Transverse colon (tissue), 4 donors: Measurements from ENCODE around the gene CELF4. TPM values are rescaled to one million over a fixed set of nuclear protein-coding genes. Genes with fewer than 3 reads are reported as not detected.

Source experiments
- DNase-seq: peaks from one replicate; pipeline ENCODE4 v3.0.0-alpha.2; 2019
- H3K27ac ChIP-seq, 4 donors: fragments of 200-600 bp; sonication (generic); 2 replicates each; pipeline ENCODE4 v1.5.1; 2016 to 2018; ENCODE audit warnings: inconsistent platforms in 4 of 4
- H3K27me3 ChIP-seq: fragments of 200-600 bp; sonication (generic); 2 replicates; pipeline ENCODE4 v1.5.1; 2017; ENCODE audit warnings: inconsistent platforms
- H3K36me3 ChIP-seq, 4 donors: fragments of 200-600 bp; sonication (generic); 2 replicates each; pipeline ENCODE4 v1.5.1; 2017 to 2019; ENCODE audit warnings: inconsistent platforms in 4 of 4
- H3K4me1 ChIP-seq, 4 donors: fragments of 200-600 bp; sonication (generic); 2 replicates each; pipeline ENCODE4 v1.5.1; 2017 to 2020; ENCODE audit warnings: inconsistent platforms in 4 of 4
- H3K4me3 ChIP-seq, 4 donors: fragments of 200-600 bp; sonication (generic); 1 replicate in 1 of 4; 2 replicates in 3 of 4; pipeline versions ENCODE4 v1.5.1 to v1.6.1; 2017 to 2019; ENCODE audit warnings: inconsistent platforms in 4 of 4
- H3K9me3 ChIP-seq, 2 donors: fragments of 200-600 bp; sonication (generic); 2 replicates each; pipeline ENCODE4 v1.5.1; 2017 to 2019; ENCODE audit warnings: inconsistent platforms in 2 of 2
- CTCF ChIP-seq, 5 experiments: fragments of 200-600 bp in 3 of 5; fragments of 450-650 bp in 2 of 5; sonication (generic) in 3 of 5; IDR thresholded peaks; 1 replicate in 2 of 5; 2 replicates in 3 of 5; pipeline ENCODE4 v1.5.1; 2016 to 2017; ENCODE audit warnings: antibody characterized with exemption in 5 of 5, inconsistent platforms in 3 of 5, mild to moderate bottlenecking in 2 of 5, moderate library complexity in 1 of 5
- EP300 ChIP-seq: sonication (generic); formaldehyde crosslinking; IDR thresholded peaks from one replicate; pipeline ENCODE4 v1.6.1; 2017; ENCODE audit warnings: antibody characterized with exemption, low read depth
- POLR2A ChIP-seq: fragments of 450-650 bp; IDR thresholded peaks from one replicate; pipeline ENCODE4 v1.6.1; 2016; ENCODE audit warnings: antibody characterized with exemption, mild to moderate bottlenecking, moderate library complexity
- POLR2AphosphoS5 ChIP-seq, 3 donors: sonication (generic); formaldehyde crosslinking; IDR thresholded peaks; one replicate each; pipeline ENCODE4 v1.6.1; 2016; ENCODE audit warnings: antibody characterized with exemption in 3 of 3
- WGBS, 2 donors: methylation state at CpG; one replicate each; pipeline ENCODE4 v1.1.5; 2018; ENCODE audit warnings: low coverage in 1 of 2; 5-methylcytosine and 5-hydroxymethylcytosine counted together
- in situ Hi-C, 4 donors: fragments of 200-750 bp; cut with MboI; loops; one replicate each; pipeline versions ENCODE4 v1.15.0 to v1.15.1; 2017; ENCODE audit warnings: low sequenced_read_pairs in 3 of 4, low pct_ligation_motif_present in 1 of 4, low pct_unique_long_range_greater_than_20kb in 1 of 4
- intact Hi-C: fragments of 100-400 bp; cut with DNase I; formaldehyde crosslinking; loops from one replicate; pipeline ENCODE4 v1.15.1; 2023; ENCODE audit warnings: low total_unique reads
- total RNA-seq, 4 donors: library from RNA; depleted of rRNA; stranded (reverse); fragments of >200 nt; gene quantifications; one replicate each; pipeline ENCODE4 v1.1.0, GENCODE V29; 2016

The CELF4 gene
- total RNA-seq, 4 donors from 2014 or later: 0.14 to 0.75 TPM; not detected in 2

- in situ Hi-C loops (no loop called here), intact Hi-C loops (no loop called here)
- no peaks in the 10 kb centered on the region for H3K4me1 ChIP-seq
- no peak for TF ChIP-seq POLR2AphosphoS5 (IDR thresholded peaks at IDR 0.05)
- H3K36me3 ChIP-seq: no peaks in the 10 kb centered on the region
- no peak overlapping the region for H3K4me3 ChIP-seq
- 81% methylated on average over 7 of the region's 7 CpGs; no CpG with 5 or more reads in 1 of the 2 donors for WGBS, 2 donors
- no peaks in the 10 kb centered on the region for H3K27me3 ChIP-seq
- no peaks in the 10 kb centered on the region for H3K9me3 ChIP-seq
- H3K27ac ChIP-seq: no peak overlapping the region
- no peak for DNase-seq
These were observed 146.3 kb downstream of the CELF4 start for GRCh38 chr18:37419315-37419714.

- 79 to 91% methylated on average over 1 of the region's 1 CpG for WGBS, 2 donors
- intact Hi-C loops: no loop called here
- Histone ChIP-seq H3K27ac (no peak overlapping the region), H3K4me1 (no peaks in the 10 kb centered on the region), H3K4me3 (no peak overlapping the region), H3K9me3 (no peaks in the 10 kb centered on the region), H3K36me3 (no peaks in the 10 kb centered on the region), H3K27me3 (no peaks in the 10 kb centered on the region)
- no peak for DNase-seq
- TF ChIP-seq POLR2AphosphoS5 (IDR thresholded peaks at IDR 0.05) (no peak), EP300 (no peak)
- in situ Hi-C loops: no loop called here
These were observed 150.8 kb downstream of the CELF4 start for GRCh38 chr18:37414816-37415215.

GRCh38 chr18:37412829-37413228 is 152.8 kb downstream of the CELF4 start:
- WGBS, 2 donors: 87 to 90% methylated on average over 2 to 8 of the region's 8 CpGs
- in situ Hi-C loops: no loop called here
- TF ChIP-seq POLR2AphosphoS5 (IDR thresholded peaks at IDR 0.05) (no peak), CTCF (IDR thresholded peaks at IDR 0.05) (no peak), EP300 (no peak), POLR2A (no peak)

GRCh38 chr18:37412333-37412732 is 153.3 kb downstream of the CELF4 start:
- Histone ChIP-seq H3K27ac (no peak overlapping the region), H3K27me3 (no peaks in the 10 kb centered on the region), H3K4me3 (no peak overlapping the region), H3K36me3 (no peaks in the 10 kb centered on the region), H3K4me1 (no peaks in the 10 kb centered on the region), H3K9me3 (no peaks in the 10 kb centered on the region)
- no peak for DNase-seq
- 84 to 89% methylated on average over 2 to 3 of the region's 3 CpGs for WGBS, 2 donors
- in situ Hi-C loops (no loop called here), intact Hi-C loops (no loop called here)
- TF ChIP-seq POLR2AphosphoS5 (IDR thresholded peaks at IDR 0.05) (no peak), CTCF (IDR thresholded peaks at IDR 0.05) (no peak), EP300 (no peak), POLR2A (no peak)

More at GRCh38 chr18:37412829-37413228, 152.8 kb downstream of the CELF4 start:
- H3K9me3 ChIP-seq: no peaks in the 10 kb centered on the region
- no peaks in the 10 kb centered on the region for H3K4me1 ChIP-seq
- intact Hi-C loops: no loop called here
- H3K27ac ChIP-seq: no peak overlapping the region
- no peak overlapping the region for H3K4me3 ChIP-seq
- no peaks in the 10 kb centered on the region for H3K36me3 ChIP-seq
- DNase-seq: no peak
- H3K27me3 ChIP-seq: no peaks in the 10 kb centered on the region

- no peak overlapping the region for H3K4me3 ChIP-seq
- WGBS, 2 donors: 49% methylated on average over 8 of the region's 8 CpGs; no CpG with 5 or more reads in 1 of the 2 donors
- no peaks in the 10 kb centered on the region for H3K4me1 ChIP-seq
- H3K9me3 ChIP-seq: no peaks in the 10 kb centered on the region
- in situ Hi-C loops: no loop called here
- H3K27ac ChIP-seq: no peak overlapping the region
- intact Hi-C loops: no loop called here
- TF ChIP-seq POLR2AphosphoS5 (IDR thresholded peaks at IDR 0.05) (no peak), EP300 (no peak), CTCF (IDR thresholded peaks at IDR 0.05) (no peak), POLR2A (no peak)
- no peak for DNase-seq
- H3K27me3 ChIP-seq: no peaks in the 10 kb centered on the region
- no peaks in the 10 kb centered on the region for H3K36me3 ChIP-seq
These were observed 155.7 kb downstream of the CELF4 start for GRCh38 chr18:37409878-37410277.
